Liver (tissue), 9 donors: ENCODE results near the gene SLC1A3. TPM values are rescaled to one million over a fixed set of nuclear protein-coding genes. Genes with fewer than 3 reads are reported as not detected.

ENCODE experiments used
- DNase-seq: peaks from one replicate; pipeline ENCODE4 v3.0.0-alpha.2; 2017; ENCODE audit warnings: low spot score
- H3K27ac ChIP-seq, 2 donors: one replicate each; pipeline ENCODE4 v1.7.0; 2013; ENCODE audit warnings: inconsistent platforms in 2 of 2, low read length in 2 of 2, control low read depth in 1 of 2, low read depth in 1 of 2, mild to moderate bottlenecking in 1 of 2
- H3K27me3 ChIP-seq, 4 donors: one replicate each; pipeline versions ENCODE4 v1.6.1 to v1.7.0; 2013; ENCODE audit warnings: low read length in 3 of 4, inconsistent platforms in 1 of 4, mild to moderate bottlenecking in 1 of 4, moderate library complexity in 1 of 4; ENCODE audit not compliant: control insufficient read depth in 4 of 4, insufficient read depth in 4 of 4
- H3K36me3 ChIP-seq, 4 donors: one replicate each; pipeline versions ENCODE4 v1.6.1 to v1.7.0; 2013; ENCODE audit warnings: low read length in 3 of 4, mild to moderate bottlenecking in 3 of 4, low read depth in 1 of 4, moderate library complexity in 1 of 4; ENCODE audit not compliant: control insufficient read depth in 4 of 4, insufficient read depth in 3 of 4
- H3K4me1 ChIP-seq, 4 donors: one replicate each; pipeline versions ENCODE4 v1.6.1 to v1.7.0; 2013; ENCODE audit warnings: low read length in 3 of 4, mild to moderate bottlenecking in 3 of 4, moderate library complexity in 1 of 4; ENCODE audit not compliant: control insufficient read depth in 4 of 4, insufficient read depth in 4 of 4
- H3K4me3 ChIP-seq, 3 donors: one replicate each; pipeline versions ENCODE4 v1.6.1 to v1.7.0; 2013; ENCODE audit warnings: low read length in 3 of 3, control low read depth in 1 of 3, low read depth in 1 of 3, mild to moderate bottlenecking in 1 of 3
- H3K9ac ChIP-seq, 2 donors: one replicate each; pipeline ENCODE4 v1.7.0; 2013; ENCODE audit warnings: low read length in 2 of 2, mild to moderate bottlenecking in 2 of 2, moderate library complexity in 2 of 2, control low read depth in 1 of 2, low read depth in 1 of 2
- H3K9me3 ChIP-seq, 4 donors: one replicate each; pipeline versions ENCODE4 v1.6.1 to v1.7.0; 2013; ENCODE audit warnings: low read length in 3 of 4; ENCODE audit not compliant: control insufficient read depth in 4 of 4
- ATF3 ChIP-seq: IDR thresholded peaks from 2 replicates; pipeline ENCODE4 v1.6.1; 2016; ENCODE audit warnings: antibody characterized with exemption
- EGR1 ChIP-seq, 2 donors: IDR thresholded peaks; 2 replicates each; pipeline ENCODE4 v1.6.1; 2016 to 2018; ENCODE audit warnings: antibody characterized with exemption in 2 of 2, low read depth in 2 of 2
- FOXA1 ChIP-seq: IDR thresholded peaks from 2 replicates; pipeline ENCODE4 v1.6.1; 2016; ENCODE audit warnings: antibody characterized with exemption
- FOXA2 ChIP-seq: IDR thresholded peaks from 2 replicates; pipeline ENCODE4 v1.6.1; 2016; ENCODE audit warnings: antibody characterized with exemption
- GABPA ChIP-seq, 2 donors: IDR thresholded peaks in 1 of 2; conservative IDR thresholded peaks in 1 of 2; 2 replicates each; pipeline ENCODE4 v1.6.1; 2016; ENCODE audit warnings: antibody characterized with exemption in 2 of 2, mild to moderate bottlenecking in 1 of 2, moderate library complexity in 1 of 2
- HNF4A ChIP-seq, 2 donors: conservative IDR thresholded peaks; 2 replicates each; pipeline ENCODE4 v1.6.1; 2016; ENCODE audit warnings: antibody characterized with exemption in 2 of 2, mild to moderate bottlenecking in 2 of 2
- HNF4G ChIP-seq: IDR thresholded peaks from 2 replicates; pipeline ENCODE4 v1.6.1; 2016; ENCODE audit warnings: antibody characterized with exemption
- JUND ChIP-seq, 2 donors: IDR thresholded peaks; 2 replicates each; pipeline ENCODE4 v1.6.1; 2016; ENCODE audit warnings: antibody characterized with exemption in 2 of 2
- NR2F2 ChIP-seq: IDR thresholded peaks from 2 replicates; pipeline ENCODE4 v1.6.1; 2016; ENCODE audit warnings: antibody characterized with exemption
- RAD21 ChIP-seq, 2 donors: IDR thresholded peaks; 2 replicates each; pipeline ENCODE4 v1.6.1; 2016; ENCODE audit warnings: antibody characterized with exemption in 2 of 2, mild to moderate bottlenecking in 2 of 2
- RXRA ChIP-seq, 2 donors: IDR thresholded peaks; 2 replicates each; pipeline ENCODE4 v1.6.1; 2017 to 2018; ENCODE audit warnings: antibody characterized with exemption in 2 of 2, mild to moderate bottlenecking in 1 of 2
- SP1 ChIP-seq: IDR thresholded peaks from 2 replicates; pipeline ENCODE4 v1.6.1; 2018; ENCODE audit warnings: antibody characterized with exemption, mild to moderate bottlenecking
- TAF1 ChIP-seq: conservative IDR thresholded peaks from 2 replicates; pipeline ENCODE4 v1.6.1; 2016; ENCODE audit warnings: antibody characterized with exemption, mild to moderate bottlenecking
- YY1 ChIP-seq: IDR thresholded peaks from 2 replicates; pipeline ENCODE4 v1.6.1; 2016; ENCODE audit warnings: antibody characterized with exemption, mild to moderate bottlenecking
- ZBTB33 ChIP-seq: IDR thresholded peaks from 2 replicates; pipeline ENCODE4 v1.6.1; 2016; ENCODE audit warnings: antibody characterized with exemption
- whole genome bisulfite sequencing: extraction: QIAGEN DNeasy Blood & Tissue Kit; methylation state at CpG from one replicate; pipeline ENCODE4 v1.1.7; 2013; 5-methylcytosine and 5-hydroxymethylcytosine counted together
- polyA plus RNA-seq, 2 donors: library from polyadenylated mRNA; stranded (reverse) in 1 of 2; unstranded in 1 of 2; fragments of 200-250 nt in 1 of 2; fragments of >200 nt in 1 of 2; fragmentation: Nextera tagmentation in 1 of 2; extraction: Ambion mirVana in 1 of 2; gene quantifications; one replicate each; pipeline versions ENCODE4 v1.2.1 to v1.2.3, GENCODE V29; 2013 to 2015
- total RNA-seq, 2 donors: library from RNA; depleted of rRNA; stranded (reverse); fragments of >200 nt; gene quantifications; one replicate each; pipeline ENCODE4 v1.2.3, GENCODE V29; 2014
- TF ChIP-seq, protein P1 (sequence below): IDR thresholded peaks from 2 replicates; pipeline ENCODE4 v1.6.1; 2016; ENCODE audit warnings: antibody characterized with exemption
- TF ChIP-seq, protein P2 (sequence below): IDR thresholded peaks from 2 replicates; pipeline ENCODE4 v1.6.1; 2016; ENCODE audit warnings: antibody characterized with exemption, mild to moderate bottlenecking
- TF ChIP-seq, protein P3 (sequence below): fragments of 150-350 bp; IDR thresholded peaks from 2 replicates; pipeline ENCODE4 v1.5.1; 2017; ENCODE audit warnings: improper control_type of control experiment, low read depth, low read length; ENCODE audit not compliant: missing input control
- donor health status: healthy.
- donor health status: healthy.
- donor health status: healthy.
- donor health status: healthy.
- donor health status: healthy.

Gene SLC1A3
- total and polyA plus RNA-seq, 4 donors, result 1.8 to 8.8 (median 2.8) TPM

DNA sequence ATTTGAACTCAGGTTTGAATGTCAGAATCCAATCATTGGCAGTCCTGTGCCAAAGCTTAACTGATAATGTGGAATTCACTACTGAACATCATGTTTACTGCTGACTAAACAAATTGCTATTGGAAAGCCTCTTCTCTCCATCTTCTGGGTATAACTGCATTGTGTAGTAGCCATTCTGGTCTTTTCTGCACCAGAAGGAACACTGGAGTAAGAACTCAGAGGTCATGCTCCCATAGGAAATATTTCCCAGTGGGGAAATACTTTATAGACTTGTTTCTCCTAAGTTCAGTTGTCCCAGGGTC is 25.9 kb downstream of the SLC1A3 start:
- H3K9ac ChIP-seq, result no peak overlapping the region
- H3K36me3 ChIP-seq, result no peaks in the 10 kb centered on the region
- peaks cover 0 to 11% (median 1%) of the 10 kb centered on the region in 4 donors for H3K27me3 ChIP-seq
- H3K9me3 ChIP-seq, result no peaks in the 10 kb centered on the region
- DNase-seq, result no peak
- no peaks in the 10 kb centered on the region for H3K4me1 ChIP-seq
- no peak for TF ChIP-seq FOXA1
- TF ChIP-seq FOXA2, result no peak
- no peak for TF ChIP-seq JUND (IDR thresholded peaks at IDR 0.05)
- TF ChIP-seq GABPA (IDR thresholded peaks at IDR 0.05 in 1 of 2, conservative IDR thresholded peaks at IDR 0.05 in 1 of 2), result no peak
- TF ChIP-seq YY1, result no peak
- TF ChIP-seq, protein P1, sequence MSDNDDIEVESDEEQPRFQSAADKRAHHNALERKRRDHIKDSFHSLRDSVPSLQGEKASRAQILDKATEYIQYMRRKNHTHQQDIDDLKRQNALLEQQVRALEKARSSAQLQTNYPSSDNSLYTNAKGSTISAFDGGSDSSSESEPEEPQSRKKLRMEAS, result no peak
- TF ChIP-seq TAF1, result no peak
- H3K4me3 ChIP-seq, result no peak overlapping the region
- no peak overlapping the region for H3K27ac ChIP-seq

- Histone ChIP-seq H3K9ac (no peak overlapping the region), H3K9me3 (no peaks in the 10 kb centered on the region), H3K4me3 (no peak overlapping the region), H3K4me1 (no peaks in the 10 kb centered on the region), H3K27me3 (peaks cover 0 to 3% (median 0%) of the 10 kb centered on the region in 4 donors), H3K36me3 (no peaks in the 10 kb centered on the region), H3K27ac (no peak overlapping the region)
- 93% methylated on average over 9 of the region's 9 CpGs for WGBS
- DNase-seq, result no peak
- TF ChIP-seq, protein P2, sequence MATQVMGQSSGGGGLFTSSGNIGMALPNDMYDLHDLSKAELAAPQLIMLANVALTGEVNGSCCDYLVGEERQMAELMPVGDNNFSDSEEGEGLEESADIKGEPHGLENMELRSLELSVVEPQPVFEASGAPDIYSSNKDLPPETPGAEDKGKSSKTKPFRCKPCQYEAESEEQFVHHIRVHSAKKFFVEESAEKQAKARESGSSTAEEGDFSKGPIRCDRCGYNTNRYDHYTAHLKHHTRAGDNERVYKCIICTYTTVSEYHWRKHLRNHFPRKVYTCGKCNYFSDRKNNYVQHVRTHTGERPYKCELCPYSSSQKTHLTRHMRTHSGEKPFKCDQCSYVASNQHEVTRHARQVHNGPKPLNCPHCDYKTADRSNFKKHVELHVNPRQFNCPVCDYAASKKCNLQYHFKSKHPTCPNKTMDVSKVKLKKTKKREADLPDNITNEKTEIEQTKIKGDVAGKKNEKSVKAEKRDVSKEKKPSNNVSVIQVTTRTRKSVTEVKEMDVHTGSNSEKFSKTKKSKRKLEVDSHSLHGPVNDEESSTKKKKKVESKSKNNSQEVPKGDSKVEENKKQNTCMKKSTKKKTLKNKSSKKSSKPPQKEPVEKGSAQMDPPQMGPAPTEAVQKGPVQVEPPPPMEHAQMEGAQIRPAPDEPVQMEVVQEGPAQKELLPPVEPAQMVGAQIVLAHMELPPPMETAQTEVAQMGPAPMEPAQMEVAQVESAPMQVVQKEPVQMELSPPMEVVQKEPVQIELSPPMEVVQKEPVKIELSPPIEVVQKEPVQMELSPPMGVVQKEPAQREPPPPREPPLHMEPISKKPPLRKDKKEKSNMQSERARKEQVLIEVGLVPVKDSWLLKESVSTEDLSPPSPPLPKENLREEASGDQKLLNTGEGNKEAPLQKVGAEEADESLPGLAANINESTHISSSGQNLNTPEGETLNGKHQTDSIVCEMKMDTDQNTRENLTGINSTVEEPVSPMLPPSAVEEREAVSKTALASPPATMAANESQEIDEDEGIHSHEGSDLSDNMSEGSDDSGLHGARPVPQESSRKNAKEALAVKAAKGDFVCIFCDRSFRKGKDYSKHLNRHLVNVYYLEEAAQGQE, result no peak
- TF ChIP-seq HNF4G (no peak), ZBTB33 (no peak), NR2F2 (no peak), EGR1 (IDR thresholded peaks at IDR 0.05; ENCODE audit: low read depth in 2 of 2) (no peak), SP1 (no peak), FOXA2 (no peak), YY1 (no peak), JUND (IDR thresholded peaks at IDR 0.05) (no peak), RAD21 (IDR thresholded peaks at IDR 0.05) (no peak), GABPA (IDR thresholded peaks at IDR 0.05 in 1 of 2, conservative IDR thresholded peaks at IDR 0.05 in 1 of 2) (no peak), TAF1 (no peak), ATF3 (no peak), HNF4A (conservative IDR thresholded peaks at IDR 0.05) (no peak), FOXA1 (no peak), RXRA (IDR thresholded peaks at IDR 0.05) (no peak)
- TF ChIP-seq, protein P3, sequence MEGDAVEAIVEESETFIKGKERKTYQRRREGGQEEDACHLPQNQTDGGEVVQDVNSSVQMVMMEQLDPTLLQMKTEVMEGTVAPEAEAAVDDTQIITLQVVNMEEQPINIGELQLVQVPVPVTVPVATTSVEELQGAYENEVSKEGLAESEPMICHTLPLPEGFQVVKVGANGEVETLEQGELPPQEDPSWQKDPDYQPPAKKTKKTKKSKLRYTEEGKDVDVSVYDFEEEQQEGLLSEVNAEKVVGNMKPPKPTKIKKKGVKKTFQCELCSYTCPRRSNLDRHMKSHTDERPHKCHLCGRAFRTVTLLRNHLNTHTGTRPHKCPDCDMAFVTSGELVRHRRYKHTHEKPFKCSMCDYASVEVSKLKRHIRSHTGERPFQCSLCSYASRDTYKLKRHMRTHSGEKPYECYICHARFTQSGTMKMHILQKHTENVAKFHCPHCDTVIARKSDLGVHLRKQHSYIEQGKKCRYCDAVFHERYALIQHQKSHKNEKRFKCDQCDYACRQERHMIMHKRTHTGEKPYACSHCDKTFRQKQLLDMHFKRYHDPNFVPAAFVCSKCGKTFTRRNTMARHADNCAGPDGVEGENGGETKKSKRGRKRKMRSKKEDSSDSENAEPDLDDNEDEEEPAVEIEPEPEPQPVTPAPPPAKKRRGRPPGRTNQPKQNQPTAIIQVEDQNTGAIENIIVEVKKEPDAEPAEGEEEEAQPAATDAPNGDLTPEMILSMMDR, result no peak
- TF ChIP-seq, protein P1, result no peak
Observed at GRCh38 chr5:36635721-36636390, 29.4 kb downstream of the SLC1A3 start.
